Kidney glomerular epithelial cell (primary cell): ENCODE data around the gene GALNT10.

Experiments
- DNase-seq: peaks from one replicate; lab custom pipeline; 2025; lab: John Stamatoyannopoulos, UW

The GALNT10 gene

GRCh38 chr5:154406826-154407225 lies 216.3 kb downstream of the GALNT10 start:
- DNase-seq, result no peak

GRCh38 chr5:154408811-154409210 lies 218.3 kb downstream of the GALNT10 start:
- no peak for DNase-seq

DNA sequence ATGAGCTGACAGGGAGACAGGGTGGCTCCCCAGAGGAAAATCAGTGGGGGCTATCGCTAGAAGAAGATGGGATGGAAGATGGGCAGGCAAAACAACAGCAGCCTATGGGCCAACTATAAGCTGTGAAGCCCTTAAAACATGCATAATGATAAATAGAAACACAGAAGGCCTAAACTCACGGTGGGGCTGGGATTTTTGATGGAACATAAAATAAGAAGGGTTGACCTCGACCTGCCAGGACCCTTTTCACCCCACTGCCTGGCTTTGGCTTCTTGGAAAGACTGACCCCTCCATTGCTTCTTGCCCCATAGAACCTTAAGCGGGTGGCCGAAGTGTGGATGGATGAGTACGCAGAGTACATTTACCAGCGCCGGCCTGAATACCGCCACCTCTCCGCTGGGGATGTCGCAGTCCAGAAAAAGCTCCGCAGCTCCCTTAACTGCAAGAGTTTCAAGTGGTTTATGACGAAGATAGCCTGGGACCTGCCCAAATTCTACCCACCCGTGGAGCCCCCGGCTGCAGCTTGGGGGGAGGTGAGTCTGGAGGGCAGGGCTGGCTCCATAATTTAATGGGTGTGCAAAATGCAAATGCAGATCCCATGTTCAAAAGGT lies 218.8 kb downstream of the GALNT10 start:
- DNase-seq, result no peak

GRCh38 chr5:154410008-154410407 lies 219.5 kb downstream of the GALNT10 start:
- DNase-seq, result no peak

DNA sequence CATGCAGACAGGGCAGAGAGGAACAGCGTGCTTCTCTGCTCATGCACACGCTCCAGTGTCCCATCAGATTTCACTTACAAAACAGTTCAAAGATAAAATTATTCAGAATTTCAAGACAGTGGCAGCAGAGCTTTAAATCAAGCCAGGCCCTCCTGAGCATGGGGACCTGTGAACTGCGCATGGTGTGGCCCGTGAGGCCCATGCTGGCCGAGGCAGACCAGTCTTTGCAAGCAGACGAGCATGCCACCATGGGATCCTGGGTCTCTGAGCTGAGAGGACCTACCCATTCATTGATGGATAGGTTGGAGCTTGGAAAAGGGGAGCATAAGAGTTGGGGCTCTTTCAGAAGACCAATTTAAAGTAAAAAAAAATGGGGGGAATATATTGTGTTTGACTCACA lies 220.3 kb downstream of the GALNT10 start:
- DNase-seq, result no peak

GRCh38 chr5:154411338-154411737 lies 220.8 kb downstream of the GALNT10 start:
- DNase-seq, result no peak

- DNase-seq, result no peak
Observed at GRCh38 chr5:154412316-154412715, 221.8 kb downstream of the GALNT10 start.

- DNase-seq, result no peak
Observed at GRCh38 chr5:154412925-154413324, 222.4 kb downstream of the GALNT10 start.

- no peak for DNase-seq
Observed at GRCh38 chr5:154415114-154415513, 224.6 kb downstream of the GALNT10 start.

- DNase-seq, result no peak
Observed at GRCh38 chr5:154418344-154418820, 227.8 kb downstream of the GALNT10 start.

DNA sequence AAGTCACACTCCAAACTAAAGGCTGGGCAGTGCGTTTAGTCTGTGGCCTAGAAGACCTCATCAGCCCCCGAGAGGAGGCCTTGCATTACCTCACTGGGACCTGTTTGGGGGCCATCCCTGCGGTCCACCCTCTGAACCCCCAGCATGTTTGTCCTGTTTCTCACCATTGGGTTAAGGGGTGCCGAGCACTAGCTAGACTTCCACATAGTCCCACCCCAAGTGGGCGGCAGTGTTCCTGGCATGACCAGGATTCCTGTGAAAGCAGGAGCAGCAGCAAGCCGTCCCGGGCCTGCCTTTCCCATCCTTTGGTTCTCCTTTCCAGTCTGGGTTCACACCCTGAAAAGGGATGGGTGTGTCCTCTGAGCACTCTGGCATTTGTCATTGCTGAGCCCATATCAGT lies 228.7 kb downstream of the GALNT10 start:
- no peak for DNase-seq

DNA sequence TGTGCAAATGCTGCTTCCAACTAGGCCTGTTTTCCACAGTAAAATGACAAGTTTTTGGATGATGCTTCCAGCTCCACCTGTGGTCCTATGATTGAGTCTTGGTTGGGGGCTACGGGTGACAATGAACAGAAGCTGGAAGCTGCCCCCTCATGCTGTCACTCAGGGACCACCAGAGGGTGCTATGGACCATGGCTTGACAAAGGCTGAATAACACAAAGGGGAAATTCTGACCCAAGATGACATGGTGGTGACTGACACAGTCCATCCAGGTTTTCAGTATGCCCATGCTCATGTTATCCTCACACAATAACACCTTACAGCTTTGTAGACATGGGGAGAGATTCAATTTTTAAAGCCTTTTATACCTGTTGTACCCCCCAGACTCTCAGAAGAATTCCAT lies 231.3 kb downstream of the GALNT10 start:
- no peak for DNase-seq

GRCh38 chr5:154422298-154422697 lies 231.8 kb downstream of the GALNT10 start:
- no peak for DNase-seq

DNA sequence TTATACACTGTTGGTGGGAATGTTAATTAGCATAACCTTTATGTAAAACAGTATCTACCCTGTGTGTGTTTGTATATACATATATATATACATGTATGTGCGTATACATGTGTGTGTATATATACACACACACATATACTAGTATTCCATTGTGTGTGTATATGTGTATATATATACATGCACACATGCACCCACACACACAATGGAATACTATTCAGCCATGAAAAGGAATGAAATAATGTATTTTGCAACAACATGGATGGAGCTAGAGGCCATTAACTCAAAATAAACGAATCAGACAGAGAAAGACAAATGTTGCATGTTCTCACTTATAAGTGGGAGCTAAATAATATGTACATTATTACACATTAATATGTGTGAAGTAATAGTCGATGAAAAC lies 237.7 kb downstream of the GALNT10 start:
- no peak for DNase-seq

- no peak for DNase-seq
Observed at GRCh38 chr5:154429341-154429740, 238.8 kb downstream of the GALNT10 start.

DNA sequence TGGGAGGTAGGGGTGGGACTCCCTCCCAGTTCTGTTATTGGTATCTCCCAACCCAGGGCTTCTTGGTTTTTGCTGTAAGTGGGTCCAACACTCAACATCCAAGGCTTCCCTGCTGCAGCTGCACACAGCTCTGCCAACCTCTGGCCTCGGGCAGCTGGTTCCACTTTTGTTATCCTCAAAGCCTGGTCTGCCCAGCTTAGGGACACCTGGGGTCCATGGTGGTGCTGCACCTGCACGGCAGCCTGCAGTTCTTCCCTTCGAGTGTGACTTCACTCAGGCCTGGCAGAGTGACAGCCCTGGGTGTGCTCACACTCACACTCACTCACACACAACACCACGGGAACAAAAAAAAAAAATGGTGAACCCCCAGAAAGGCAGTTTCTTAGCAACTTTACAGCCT lies 239.9 kb downstream of the GALNT10 start:
- no peak for DNase-seq

GRCh38 chr5:154430961-154431630 lies 240.6 kb downstream of the GALNT10 start:
- DNase-seq, result no peak

DNA sequence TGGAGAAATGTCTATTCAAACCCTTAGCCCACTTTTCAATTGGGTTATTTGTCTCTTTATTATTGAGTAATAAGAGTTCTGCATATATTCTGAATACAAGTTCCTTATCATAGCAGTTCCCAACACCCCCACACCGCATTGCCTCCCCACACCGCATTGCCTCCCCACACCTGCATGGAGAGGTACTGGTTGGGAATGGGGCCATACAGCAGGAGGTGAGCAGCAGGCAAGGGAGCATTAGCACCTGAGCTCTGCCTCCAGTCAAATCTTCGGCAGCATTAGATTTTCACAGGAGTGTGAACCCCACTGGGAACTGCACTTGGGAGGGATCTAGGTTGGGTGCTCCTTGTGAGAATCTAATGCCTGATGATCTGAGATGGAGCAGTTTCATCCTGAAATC lies 244.7 kb downstream of the GALNT10 start:
- no peak for DNase-seq

DNA sequence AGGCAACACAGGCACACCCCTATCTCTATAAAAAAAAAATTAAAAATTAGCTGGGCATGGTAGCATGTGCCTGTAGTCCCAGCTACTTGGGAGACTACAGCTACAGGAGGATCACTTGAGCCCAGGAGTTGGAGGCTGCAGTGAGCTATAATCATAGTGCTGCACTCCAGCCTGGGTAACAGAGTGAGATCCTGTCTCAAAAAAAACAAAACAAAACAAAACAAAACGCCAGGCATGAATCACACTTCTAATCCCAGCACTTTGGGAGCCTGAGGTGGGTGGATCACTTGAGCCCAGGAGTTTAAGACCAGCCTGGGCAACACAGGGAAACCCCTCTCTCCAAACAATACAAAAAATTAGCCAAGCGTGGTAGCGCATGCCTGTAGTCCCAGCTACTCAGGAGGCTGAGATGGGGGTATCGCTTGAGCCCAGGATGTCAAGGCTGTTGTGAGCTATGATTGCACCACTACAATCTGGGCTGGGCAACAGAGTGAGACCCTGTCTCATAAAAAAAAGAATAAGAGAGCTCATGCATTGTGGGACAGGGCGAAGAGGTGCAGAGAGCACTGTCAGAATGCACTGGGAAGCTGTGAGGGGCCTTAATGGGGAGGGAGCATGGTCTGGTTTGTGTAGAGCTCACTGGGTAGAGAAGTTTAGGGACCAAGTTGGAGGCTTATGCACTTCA lies 246.9 kb downstream of the GALNT10 start:
- no peak for DNase-seq

- no peak for DNase-seq
Observed at GRCh38 chr5:154440540-154440939, 250.0 kb downstream of the GALNT10 start.

- DNase-seq, result no peak
Observed at GRCh38 chr5:154442801-154443200, 252.3 kb downstream of the GALNT10 start.

DNA sequence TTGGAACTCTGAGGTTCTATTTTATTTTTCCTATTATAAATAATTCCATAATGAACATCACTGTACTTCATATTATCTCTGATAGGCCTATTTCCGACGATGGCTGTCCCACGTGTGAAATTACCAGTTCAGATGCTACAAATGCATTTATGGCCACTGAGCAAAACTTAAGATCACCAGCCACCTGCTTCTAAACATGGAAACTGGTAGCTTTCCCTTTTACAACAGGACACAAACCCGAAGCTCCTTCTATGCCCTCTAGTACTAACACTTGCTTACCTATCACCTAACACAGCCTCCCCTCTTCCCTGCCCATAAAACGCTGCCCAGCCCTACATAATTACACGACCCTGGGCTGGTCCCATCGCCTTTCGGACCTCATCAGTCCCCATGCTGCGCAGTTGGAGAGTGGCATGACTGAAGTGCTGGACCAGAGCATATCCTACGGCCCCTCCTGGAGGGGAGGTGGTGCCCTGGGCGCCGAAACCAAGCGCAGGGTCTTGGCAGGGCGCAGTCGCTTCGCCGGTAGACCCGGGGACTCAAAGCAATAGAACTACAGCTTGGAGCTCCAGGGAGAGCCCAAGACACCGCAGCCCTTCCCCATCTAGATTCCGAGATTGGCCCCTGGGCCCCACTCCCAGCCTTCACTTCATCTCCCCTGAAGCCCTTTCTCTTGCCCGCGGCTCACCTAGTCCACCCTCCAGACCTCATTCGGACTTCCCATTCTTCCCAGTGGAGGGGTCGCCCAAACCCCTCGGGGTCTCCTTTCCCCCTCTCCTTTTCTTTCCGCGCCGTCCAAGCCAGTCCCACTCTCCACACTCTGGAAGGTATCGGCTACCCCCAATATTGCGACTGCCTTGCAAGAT lies 254.3 kb downstream of the GALNT10 start:
- DNase-seq, result peak; percentile 7
